ENCODE measurements around the gene METTL13. TPM values are rescaled to one million over a fixed set of nuclear protein-coding genes. Genes with fewer than 3 reads are reported as not detected.
A peak's percentile ranks its signal among the peaks of the same experiment; 100 is the strongest.
"Not testable (repeated sequence)": the region's sequence is repeated elsewhere in the genome, so short reads cannot be mapped to it uniquely, and the experiment has no call there.

The METTL13 gene
- polyA plus RNA-seq, 4 donors, result 30.5 to 39.5 (median 33.3) TPM

GRCh38 chr1:171762143-171762563, 19.3 kb upstream of the METTL13 start:
- no peak for DNase-seq (ENCODE audit: low read depth in 4 of 4, low spot score in 3 of 4)

- no peak for DNase-seq (ENCODE audit: low read depth in 4 of 4, low spot score in 3 of 4)
Measured at GRCh38 chr1:171763764-171764163, 17.7 kb upstream of the METTL13 start.

GRCh38 chr1:171769171-171769570, 12.3 kb upstream of the METTL13 start:
- DNase-seq (ENCODE audit: low read depth in 4 of 4, low spot score in 3 of 4), result no peak

GRCh38 chr1:171769754-171770153, 11.7 kb upstream of the METTL13 start:
- no peak for DNase-seq (ENCODE audit: low read depth in 4 of 4, low spot score in 3 of 4)

GRCh38 chr1:171772312-171772711, 9.1 kb upstream of the METTL13 start:
- no peak for DNase-seq (ENCODE audit: low read depth in 4 of 4, low spot score in 3 of 4)

GRCh38 chr1:171780583-171781175, 781 bp upstream of the METTL13 start:
- DNase-seq (ENCODE audit: low read depth in 4 of 4, low spot score in 3 of 4), result peak in 3 of 4 donors; percentile 16 to 38 (median 17)

GRCh38 chr1:171783816-171784530, 2.5 kb downstream of the METTL13 start:
- no peak for DNase-seq (ENCODE audit: low read depth in 4 of 4, low spot score in 3 of 4)

GRCh38 chr1:171784784-171785183, 3.3 kb downstream of the METTL13 start:
- DNase-seq (ENCODE audit: low read depth in 4 of 4, low spot score in 3 of 4), result no peak

- DNase-seq (ENCODE audit: low read depth in 4 of 4, low spot score in 3 of 4), result no peak
Measured at GRCh38 chr1:171785766-171786165, 4.3 kb downstream of the METTL13 start.

- DNase-seq (ENCODE audit: low read depth in 4 of 4, low spot score in 3 of 4), result no peak
Measured at GRCh38 chr1:171786534-171786933, 5.1 kb downstream of the METTL13 start.

GRCh38 chr1:171787686-171788480, 6.4 kb downstream of the METTL13 start:
- no peak for DNase-seq (ENCODE audit: low read depth in 4 of 4, low spot score in 3 of 4)

- DNase-seq (ENCODE audit: low read depth in 4 of 4, low spot score in 3 of 4), result no peak
Measured at GRCh38 chr1:171788696-171789095, 7.2 kb downstream of the METTL13 start.

GRCh38 chr1:171790318-171790717, 8.9 kb downstream of the METTL13 start:
- no peak for DNase-seq (ENCODE audit: low read depth in 4 of 4, low spot score in 3 of 4)

GRCh38 chr1:171792656-171793369, 11.4 kb downstream of the METTL13 start:
- no peak for DNase-seq (ENCODE audit: low read depth in 4 of 4, low spot score in 3 of 4)

GRCh38 chr1:171793636-171794035, 12.2 kb downstream of the METTL13 start:
- DNase-seq (ENCODE audit: low read depth in 4 of 4, low spot score in 3 of 4), result no peak

GRCh38 chr1:171794085-171794484, 12.6 kb downstream of the METTL13 start:
- no peak for DNase-seq (ENCODE audit: low read depth in 4 of 4, low spot score in 3 of 4)

- DNase-seq (ENCODE audit: low read depth in 4 of 4, low spot score in 3 of 4), result no peak
Measured at GRCh38 chr1:171796592-171796991, 15.1 kb downstream of the METTL13 start.

- no peak for DNase-seq (ENCODE audit: low read depth in 4 of 4, low spot score in 3 of 4)
Measured at GRCh38 chr1:171798311-171798710, 16.9 kb downstream of the METTL13 start.

GRCh38 chr1:171798765-171799164, 17.3 kb downstream of the METTL13 start:
- DNase-seq (ENCODE audit: low read depth in 4 of 4, low spot score in 3 of 4), result no peak

- DNase-seq (ENCODE audit: low read depth in 4 of 4, low spot score in 3 of 4), result no peak
Measured at GRCh38 chr1:171799166-171799565, 17.7 kb downstream of the METTL13 start.

- not testable (repeated sequence) for DNase-seq (ENCODE audit: low read depth in 4 of 4, low spot score in 3 of 4)
Measured at GRCh38 chr1:171799698-171800097, 18.2 kb downstream of the METTL13 start.
